Hindlimb muscle (tissue), 1 donor: Measurements from ENCODE around the gene BMP4. TPM values are rescaled to one million over a fixed set of nuclear protein-coding genes. Genes with fewer than 3 reads are reported as not detected.
"Not testable (repeated sequence)": the region's sequence is repeated elsewhere in the genome, so short reads cannot be mapped to it uniquely, and the experiment has no call there.

Experiments
- DNase-seq: peaks from one replicate; pipeline ENCODE4 v3.0.0-alpha.2; 2013
- polyA plus RNA-seq: library from polyadenylated mRNA; unstranded; fragments of 120-200 nt; gene quantifications from one replicate; pipeline ENCODE4 v1.2.1, GENCODE V29; 2013; ENCODE audit not compliant: insufficient read length

The BMP4 gene
- 13.7 TPM for polyA plus RNA-seq

DNA sequence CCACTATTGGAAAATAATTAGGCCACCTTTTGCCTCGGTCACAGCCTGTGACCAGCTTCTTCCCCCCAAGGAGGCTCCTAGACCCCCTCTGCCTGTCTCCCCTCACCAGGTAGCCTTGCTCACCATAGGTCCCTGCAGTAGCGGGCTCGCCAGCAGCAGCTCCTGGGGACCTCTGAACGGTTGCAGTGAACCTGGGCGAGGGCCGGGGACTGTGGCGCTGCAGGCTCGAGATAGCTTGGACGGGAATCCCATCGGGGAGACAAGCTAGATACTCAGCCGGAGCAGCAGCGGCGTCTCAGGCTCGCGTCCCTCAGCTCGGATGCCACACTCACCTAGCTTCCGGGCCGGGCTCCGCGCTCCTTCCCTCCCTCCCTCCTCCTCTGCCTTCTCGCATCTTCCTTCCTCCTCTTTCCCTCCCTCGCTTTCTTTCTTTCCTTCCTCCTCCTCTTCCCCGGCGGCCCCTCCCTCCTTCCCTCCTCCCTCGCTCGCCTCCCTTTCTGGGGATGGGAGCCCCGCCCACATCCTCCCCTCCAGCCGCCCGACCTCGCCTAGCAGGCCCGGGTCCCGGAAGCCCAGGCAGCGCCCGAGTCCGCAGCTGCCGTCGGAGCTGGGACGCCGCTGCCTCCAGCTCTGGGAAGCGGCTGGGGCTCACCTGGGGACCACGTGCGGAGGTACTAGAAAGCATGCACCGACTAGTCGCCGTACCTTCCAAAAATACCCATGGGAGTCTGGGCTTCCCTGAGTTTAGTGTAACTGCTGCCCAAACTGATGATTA lies at the start of gene BMP4:
Gene BMP4, minus strand, starts transcription at position 399 of the 775 bp plus-strand sequence. CDS start 4,603 bp downstream, outside the sequence.
- peak; percentile 92 for DNase-seq

GRCh38 chr14:54003064-54003463 lies 46.4 kb upstream of the BMP4 start:
- DNase-seq, result no peak

DNA sequence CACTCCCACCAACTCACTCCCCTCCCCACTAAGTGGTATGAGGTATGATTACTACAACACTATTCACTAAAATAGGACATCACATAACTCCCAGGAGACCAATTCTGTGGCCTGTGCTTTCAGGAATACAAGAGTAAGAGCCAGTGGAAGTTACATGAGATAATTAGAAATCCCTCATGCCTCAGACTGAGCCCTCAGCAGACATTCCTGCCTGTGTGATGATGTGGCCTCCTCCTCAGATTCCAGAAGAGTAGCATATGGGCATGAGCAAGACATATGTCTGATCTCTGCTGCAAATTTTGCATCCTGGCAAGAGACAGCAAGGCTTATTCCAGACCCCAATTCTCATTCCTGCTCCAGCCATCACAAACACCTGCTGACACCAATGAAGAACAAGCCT lies 46.0 kb upstream of the BMP4 start:
- no peak for DNase-seq

DNA sequence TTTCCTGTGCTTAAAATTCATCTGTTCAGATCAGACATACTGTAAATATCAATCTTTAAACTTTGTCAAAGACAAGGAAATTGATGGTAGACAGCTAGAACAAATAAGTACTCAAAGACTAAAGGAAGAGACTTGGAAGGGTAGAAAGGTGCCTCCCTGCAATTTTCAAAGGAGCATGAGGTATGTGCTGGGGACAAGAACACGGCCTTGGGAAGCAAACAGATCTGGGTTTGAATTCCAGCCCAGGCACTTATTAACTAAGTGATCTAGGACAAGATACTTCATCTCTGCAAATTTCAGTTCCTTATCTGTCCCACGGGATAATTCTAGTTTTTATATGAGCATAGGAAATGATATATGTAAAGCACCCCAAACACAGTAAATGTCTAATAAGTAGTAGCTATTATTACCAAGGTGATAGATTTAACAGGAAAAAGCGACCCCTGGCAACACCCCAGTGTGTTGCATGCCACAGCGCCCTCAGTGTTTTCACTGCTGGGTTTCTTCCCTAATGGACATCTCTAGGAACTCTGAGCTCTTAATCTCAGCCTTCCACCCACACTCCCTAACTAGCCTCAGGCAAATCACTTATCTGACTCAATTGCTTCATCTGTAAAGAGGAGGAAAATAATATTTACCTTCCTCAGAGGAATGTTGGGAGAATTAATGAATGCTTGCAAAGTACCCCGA lies 44.7 kb upstream of the BMP4 start:
- no peak for DNase-seq

DNA sequence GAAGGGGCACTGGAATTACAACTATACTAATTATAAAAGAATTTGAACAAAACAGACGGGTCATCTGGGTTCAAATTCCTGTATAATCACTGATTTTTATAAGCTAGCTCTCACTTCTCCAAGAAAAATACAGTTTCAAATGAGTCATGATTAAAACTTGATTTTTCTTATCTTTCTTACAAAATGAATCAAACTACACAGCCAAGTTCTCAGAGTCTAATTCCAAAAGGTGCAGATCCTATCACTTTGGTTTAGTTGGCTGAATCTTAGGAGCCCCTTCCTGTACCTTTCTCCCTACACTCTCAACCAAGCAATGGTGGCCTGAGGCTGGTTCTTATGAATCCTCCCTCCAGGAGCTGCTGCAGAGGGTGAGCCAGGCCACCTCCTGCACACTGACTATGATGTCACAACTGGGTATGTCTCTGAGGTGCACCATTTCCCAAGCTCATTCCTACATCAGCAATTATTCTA lies 43.8 kb upstream of the BMP4 start:
- DNase-seq, result no peak

DNA sequence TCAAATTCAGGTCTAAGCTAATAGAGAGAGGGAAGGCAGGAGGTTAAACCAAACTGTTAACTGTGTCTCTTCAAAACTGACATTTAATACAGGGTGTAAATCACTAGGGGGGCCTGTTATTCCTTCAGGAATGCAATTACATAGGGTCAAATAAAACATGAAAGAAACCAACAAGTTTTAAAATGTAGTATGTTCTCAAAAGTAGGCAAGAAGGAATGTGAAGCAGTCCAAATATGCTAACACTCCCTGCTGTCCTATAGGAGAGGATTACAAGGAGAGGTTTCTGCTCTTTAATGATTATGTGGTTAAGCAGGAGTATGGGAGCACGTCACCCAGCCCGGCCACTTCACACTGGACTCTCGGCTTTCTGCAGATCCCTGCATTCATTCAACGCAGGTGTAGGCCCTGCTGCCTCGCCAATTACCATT lies 42.5 kb upstream of the BMP4 start:
- DNase-seq, result no peak

- no peak for DNase-seq
Measured at GRCh38 chr14:53996041-53996440, 39.4 kb upstream of the BMP4 start.

DNA sequence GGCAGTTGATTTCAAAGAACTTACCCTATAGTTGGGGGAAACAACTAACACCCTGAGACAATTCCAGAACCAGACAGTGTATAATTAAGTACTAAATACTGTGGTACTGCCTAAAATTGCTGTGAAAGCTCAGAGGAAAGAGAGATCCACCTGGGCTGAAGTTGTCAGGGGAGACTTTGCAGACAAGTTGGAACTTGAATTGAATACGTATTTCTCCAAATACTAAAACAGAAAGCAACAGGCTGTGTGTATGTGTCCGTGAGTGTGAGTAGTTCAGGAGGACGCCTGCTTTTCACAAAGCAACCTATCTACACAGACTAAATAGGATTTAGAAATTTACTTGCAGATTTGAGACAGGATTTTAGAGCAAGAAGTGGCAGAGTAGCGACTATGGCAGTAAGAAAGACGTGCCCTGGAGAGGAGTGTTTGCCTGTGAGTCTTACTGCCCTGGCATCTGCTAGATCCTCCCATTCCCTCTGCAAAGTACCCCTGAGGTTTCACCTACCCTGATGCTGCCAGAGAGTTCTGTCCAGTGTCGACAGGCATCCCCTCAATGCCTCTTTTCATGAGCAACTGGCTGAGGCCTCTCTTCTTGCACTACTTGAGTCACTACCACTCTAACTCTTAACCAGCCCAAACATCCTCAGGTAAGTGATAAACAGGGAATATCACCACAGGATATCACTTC lies 37.4 kb upstream of the BMP4 start:
- DNase-seq, result no peak

- no peak for DNase-seq
Measured at GRCh38 chr14:53990978-53991377, 34.4 kb upstream of the BMP4 start.

GRCh38 chr14:53986718-53987117 lies 30.1 kb upstream of the BMP4 start:
- not testable (repeated sequence) for DNase-seq

GRCh38 chr14:53984958-53985357 lies 28.3 kb upstream of the BMP4 start:
- not testable (repeated sequence) for DNase-seq

GRCh38 chr14:53983112-53983511 lies 26.5 kb upstream of the BMP4 start:
- DNase-seq, result no peak

GRCh38 chr14:53982546-53982945 lies 25.9 kb upstream of the BMP4 start:
- DNase-seq, result no peak

DNA sequence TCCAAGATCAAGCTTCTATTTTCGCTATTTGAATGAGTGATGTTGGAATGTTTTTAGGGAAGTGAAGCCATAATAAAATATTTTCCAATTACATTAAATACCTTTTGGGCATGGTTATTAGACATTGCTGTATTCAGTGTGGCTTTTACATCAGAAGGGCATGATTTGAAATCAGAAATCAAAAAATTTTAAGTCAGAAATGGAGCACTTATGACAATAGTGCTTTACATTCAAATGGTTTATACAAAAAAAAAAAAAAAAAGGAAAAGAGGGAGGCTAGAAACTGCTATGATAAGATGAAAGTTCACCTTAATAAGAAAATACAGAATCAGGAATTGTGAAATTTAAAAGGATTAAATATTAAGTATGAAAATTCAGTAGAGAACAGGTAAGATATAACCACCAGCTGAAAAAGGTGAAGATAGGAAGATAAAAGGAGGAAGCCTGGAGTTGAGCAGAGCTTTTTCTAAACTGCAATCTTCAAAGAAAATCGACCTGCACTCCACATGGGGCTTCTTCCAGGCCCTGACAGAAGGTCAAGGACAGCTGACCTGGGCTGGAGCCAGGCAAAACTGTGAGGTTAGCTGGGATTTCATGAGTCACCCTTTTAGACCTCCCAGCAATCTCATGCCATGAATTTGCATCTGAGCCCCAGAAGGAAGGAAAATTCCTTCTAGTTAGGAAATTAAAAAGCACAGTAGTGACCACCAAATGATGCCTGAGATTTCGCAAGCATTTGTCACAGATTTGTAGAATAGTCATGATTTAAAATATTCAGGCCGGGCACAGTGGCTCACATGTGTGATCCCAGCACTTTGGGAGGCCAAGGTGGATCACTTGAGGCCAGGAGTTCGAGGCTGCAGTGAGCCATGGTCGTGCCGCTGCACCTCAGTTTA lies 23.4 kb upstream of the BMP4 start:
- no peak for DNase-seq

DNA sequence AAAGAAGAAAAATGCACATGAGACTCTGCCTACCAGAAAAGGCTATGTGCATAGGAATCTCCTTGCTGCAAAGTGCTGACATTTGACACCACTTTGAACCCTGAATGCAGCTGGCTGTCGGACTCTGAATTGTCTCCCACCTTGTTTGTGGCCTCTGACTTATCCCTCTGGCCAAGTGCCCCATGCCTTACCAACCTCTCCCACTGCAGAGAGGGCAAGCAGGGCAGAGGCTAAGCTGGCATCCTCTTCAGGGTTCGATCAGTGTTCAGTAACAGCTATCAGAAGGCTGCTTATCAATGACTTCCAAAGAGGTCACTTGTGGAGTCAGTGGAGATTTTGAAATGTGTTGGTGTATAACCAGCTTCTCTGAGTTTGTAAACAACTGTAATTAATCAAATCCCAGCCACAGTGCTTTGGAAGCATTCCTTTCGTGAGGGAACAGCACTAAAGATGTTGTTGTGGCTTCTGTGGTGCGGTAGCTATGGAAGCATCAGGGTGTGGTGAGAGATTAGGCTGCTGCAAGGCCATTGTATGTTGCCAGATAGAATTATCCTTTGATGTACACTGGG lies 22.6 kb upstream of the BMP4 start:
- DNase-seq, result no peak

DNA sequence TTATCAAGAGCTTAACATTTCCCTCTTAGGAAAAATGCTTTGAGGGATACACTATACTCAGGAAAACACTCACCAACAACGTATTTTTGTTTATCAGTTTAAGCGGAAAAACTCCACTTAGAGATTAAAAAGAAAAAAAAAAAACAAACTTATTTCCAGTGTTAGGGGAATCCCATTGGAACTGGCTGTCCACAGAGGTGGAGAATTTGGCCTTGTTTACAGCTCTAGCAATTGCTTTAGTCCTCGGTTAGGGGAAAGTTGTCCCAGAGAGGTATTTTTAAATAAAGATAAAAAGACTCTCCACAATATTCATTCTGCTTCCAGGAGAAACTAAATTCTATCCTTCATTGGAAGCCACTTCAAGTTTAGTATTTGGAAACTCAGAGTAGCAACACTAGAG lies 21.6 kb upstream of the BMP4 start:
- no peak for DNase-seq

- DNase-seq, result no peak
Measured at GRCh38 chr14:53975444-53975843, 18.8 kb upstream of the BMP4 start.

GRCh38 chr14:53971521-53971920 lies 14.9 kb upstream of the BMP4 start:
- no peak for DNase-seq

- DNase-seq, result no peak
Measured at GRCh38 chr14:53969326-53969725, 12.7 kb upstream of the BMP4 start.

GRCh38 chr14:53968726-53969125 lies 12.1 kb upstream of the BMP4 start:
- DNase-seq, result no peak

DNA sequence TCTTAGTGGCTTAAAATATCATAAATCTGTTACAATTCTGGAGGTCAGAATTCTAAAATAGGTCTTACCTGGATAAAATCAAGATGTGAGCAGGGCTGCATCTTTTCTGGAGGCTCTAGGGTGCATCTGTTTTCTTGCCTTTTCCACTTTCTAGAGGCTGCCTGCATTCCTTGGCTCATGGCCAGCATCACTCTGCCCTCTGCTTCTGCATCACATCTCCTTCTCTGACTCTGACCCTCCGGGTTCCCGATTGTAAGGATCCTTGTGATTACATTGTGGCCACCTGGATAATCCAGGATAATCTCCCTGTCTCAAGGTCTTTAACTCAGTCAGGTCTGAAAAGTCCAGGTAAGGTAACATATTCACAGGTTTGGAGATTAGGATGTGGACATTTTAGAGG lies 11.0 kb upstream of the BMP4 start:
- no peak for DNase-seq

DNA sequence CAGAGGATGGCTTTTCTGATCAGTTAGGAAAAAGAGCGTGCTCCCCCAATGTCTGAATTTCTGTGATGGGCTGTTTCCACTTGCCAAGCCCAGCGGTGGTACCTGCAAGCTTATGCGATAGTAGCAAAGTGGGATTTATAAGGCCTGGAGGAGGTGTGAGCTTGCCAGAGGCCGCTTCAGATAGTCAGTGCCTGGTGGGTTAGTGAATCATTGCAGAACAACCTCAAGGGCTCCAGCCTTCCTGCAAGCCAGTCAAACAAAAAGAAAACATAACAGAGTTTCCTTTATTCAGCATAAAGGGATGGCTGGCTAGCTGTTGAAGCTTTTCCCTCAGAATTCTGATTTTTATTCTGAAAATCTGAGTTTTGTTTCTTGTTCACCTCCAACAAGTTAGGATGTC lies 7.6 kb upstream of the BMP4 start:
- DNase-seq, result no peak
